GM19395 (cell line): Measurements from ENCODE around the gene CCDC124.
A peak's percentile ranks its signal among the peaks of the same experiment; 100 is the strongest.
"Not testable (repeated sequence)": the region's sequence is repeated elsewhere in the genome, so short reads cannot be mapped to it uniquely, and the experiment has no call there.

Experiments used
- ATAC-seq: cut with Tn5 transposase; IDR thresholded peaks from one replicate; pipeline ENCODE4 v1.9.1; 2021; ENCODE audit warnings: mild to moderate bottlenecking, moderate library complexity; ENCODE audit not compliant: unreplicated experiment

The CCDC124 gene, protein sequence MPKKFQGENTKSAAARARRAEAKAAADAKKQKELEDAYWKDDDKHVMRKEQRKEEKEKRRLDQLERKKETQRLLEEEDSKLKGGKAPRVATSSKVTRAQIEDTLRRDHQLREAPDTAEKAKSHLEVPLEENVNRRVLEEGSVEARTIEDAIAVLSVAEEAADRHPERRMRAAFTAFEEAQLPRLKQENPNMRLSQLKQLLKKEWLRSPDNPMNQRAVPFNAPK

DNA sequence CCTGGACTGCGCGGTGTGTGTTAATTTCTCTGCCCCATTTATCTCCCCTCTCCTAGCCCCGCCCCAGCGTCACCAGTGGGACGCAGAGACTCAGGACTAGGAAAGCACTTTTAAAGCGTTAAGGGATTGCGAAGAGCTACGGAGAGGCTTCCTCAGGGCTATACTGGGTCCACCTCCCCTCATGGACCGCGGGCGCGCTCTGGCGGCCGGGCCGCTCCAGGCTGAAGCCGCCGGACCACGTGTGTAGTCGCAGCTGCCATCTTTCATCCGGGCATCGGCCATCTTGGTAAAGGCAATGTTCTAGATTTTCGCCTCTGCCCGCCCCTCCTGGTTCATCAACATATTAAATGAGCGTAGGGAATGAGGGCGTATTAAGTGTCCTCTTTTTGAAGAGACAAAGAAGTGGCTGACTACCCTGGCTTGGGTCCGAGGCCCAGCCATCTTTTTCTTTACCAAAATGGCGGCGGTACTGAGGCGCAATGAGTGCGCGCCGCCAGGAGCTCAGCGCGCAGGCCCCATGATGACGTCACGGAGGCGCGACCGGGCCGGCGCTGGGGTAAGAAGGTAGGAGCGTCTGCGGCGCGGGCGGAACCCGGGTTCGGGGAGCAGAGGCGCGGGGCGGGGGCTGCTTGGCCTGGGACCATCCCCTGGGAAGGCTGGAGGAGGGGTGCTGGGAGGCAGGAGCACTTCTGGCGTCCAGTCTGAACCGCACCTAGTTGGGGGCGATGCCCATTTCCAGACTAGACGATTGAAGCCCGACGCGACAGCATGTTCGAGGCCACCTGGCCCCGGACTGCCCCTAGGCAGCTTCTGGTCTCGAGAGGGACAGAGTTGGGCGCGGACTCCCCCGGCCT, at the start of gene CCDC124:
CCDC124 (plus strand) TSS at position 531 of the 854 bp plus-strand sequence. CDS start 3,406 bp downstream, outside the sequence.
- ATAC-seq = peak; percentile 80

DNA sequence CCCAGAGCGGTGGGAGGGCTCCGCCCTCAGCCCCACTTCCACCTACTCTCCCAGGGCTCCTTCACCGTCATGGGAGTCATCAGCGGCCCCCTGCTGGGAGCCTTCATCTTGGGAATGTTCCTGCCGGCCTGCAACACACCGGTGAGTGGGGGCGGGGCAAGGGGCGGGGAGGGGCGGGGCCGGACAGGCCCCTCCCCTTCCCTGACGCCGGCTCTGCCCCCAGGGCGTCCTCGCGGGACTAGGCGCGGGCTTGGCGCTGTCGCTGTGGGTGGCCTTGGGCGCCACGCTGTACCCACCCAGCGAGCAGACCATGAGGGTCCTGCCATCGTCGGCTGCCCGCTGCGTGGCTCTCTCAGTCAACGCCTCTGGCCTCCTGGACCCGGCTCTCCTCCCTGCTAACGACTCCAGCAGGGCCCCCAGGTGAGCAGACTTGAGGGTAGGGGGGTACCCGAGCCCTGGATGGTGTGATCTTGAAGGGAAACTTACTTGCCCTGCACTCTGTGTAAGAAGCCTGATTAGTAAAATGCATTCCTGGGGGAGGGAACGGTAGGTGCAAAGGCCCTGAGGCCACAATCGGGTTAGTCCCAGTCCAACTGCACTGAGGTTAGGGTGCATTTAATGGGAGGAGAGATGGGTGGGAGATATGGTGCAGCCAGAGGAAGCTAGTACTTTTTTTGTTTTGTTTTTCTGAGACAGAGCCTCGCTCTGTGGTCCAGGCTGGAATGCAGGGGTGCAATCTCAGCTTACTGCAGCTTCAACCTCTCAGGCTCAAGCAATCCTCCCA, 49.0 kb upstream of the CCDC124 start:
- ATAC-seq = no peak

DNA sequence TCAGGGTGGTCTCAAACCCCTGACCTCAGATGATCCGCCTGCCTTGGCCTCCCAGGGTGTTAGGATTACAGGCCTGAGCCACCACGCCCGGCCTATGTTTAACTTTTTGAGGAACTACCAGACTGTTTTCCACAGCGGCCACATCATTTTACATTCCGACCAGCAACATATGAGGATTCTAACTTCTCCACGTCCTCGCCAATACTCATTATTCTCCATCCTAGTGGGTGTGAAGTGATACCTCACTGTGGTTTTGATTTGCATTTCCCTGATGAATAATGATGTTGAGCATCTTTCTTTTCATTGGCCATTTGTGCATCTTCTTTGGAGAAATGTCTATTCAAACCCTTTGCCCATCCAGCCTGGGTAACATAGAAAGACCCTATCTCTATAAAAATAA, 46.3 kb upstream of the CCDC124 start:
- ATAC-seq = no peak

DNA sequence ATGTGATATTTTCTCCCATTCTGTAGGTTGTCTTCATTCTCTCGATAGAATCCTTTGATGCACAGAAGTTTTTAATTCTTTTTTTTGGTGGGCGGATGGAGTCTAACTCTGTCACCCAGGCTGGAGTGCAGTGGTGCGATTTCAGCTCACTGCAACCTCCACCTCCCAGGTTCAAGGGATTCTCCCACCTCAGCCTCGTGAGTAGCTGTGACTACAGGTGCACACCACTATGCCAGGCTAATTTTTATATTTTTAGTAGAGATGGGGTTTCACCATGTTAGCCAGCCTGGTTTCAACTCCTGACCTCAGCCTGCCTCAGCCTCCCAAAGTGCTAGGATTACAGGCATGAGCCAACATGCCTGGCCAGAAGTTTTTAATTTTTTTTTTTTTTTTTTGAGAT, 45.6 kb upstream of the CCDC124 start:
- ATAC-seq = not testable (repeated sequence)

DNA sequence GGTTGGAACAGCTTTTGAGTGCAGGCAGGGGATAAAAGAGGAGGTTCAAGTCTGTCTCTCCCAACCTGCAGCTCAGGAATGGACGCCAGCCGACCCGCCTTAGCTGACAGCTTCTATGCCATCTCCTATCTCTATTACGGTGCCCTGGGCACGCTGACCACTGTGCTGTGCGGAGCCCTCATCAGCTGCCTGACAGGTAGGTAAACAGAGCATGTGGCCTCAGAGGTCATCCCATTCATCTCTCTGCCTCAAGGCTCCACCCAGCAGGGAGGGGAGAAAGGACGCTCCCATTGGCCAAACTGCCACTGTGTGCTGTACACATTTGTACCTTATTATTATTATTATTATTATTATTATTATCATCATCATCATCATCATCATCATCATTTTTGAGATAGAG, 44.6 kb upstream of the CCDC124 start:
- no peak for ATAC-seq

DNA sequence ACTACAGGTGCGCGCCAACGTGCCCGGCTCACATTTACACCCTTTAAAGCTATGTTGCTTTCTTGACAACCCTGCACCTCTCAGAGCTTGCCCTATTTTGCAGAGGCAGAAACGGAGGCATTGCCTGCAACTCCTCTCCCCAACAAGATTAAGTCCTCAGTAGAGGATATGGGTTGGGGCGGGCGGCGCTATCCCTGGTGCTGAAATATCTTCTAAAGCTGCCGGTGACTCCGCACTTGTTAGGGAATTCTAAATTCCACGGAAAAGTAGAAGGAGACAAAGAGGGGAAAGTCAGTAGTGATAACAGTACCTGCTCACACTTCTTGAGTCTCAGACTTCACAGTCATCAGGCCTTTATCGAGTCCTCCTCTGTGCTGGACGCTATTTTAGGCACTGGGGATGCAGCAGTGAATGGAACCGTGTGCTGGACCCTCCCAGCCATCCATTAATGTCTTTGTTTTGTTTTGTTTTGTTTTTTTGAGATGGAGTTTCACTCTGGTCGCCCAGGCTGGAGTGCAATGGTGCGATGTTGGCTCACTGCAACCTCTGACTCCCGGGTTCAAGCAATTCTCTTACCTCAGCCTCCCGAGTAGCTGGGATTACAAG, 43.1 kb upstream of the CCDC124 start:
- ATAC-seq = no peak

DNA sequence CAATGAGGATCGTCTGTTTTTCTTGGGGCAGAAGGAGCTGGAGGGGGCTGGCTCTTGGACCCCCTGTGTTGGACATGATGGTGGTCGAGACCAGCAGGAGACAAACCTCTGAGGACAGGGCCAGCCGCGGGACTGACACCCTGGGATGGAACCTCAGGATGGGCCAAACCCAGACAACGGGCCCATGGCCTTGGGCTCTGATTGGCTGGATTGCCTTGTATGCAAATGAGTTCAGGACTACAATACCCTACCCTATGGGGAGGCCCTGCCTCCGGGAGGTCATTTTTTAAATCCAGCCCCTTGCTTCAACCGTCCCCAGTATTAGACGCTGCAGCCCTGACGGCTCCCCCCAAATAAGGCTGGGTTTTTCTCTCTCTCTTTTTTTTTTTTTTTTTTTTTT, 39.0 kb upstream of the CCDC124 start:
- ATAC-seq = no peak

DNA sequence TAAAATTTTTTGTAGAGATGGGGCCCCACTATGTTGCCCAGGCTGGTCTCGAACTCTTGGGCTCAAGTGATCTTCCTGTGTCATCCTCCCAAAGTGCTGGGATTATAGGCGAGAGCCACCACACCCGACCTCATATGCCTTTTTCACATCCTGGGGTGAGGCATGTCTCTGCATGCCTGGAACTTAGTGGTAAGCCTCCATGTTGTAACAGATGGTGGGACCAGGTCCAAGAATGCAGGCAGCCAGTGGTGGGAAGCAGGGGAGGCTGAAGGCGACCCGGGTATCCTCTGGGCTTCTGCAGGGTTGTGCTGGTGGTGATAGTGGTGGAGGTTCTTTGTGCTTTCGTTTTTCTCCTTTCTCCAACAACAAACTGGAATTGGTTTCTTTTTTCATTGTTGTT, 30.1 kb upstream of the CCDC124 start:
- no peak for ATAC-seq

DNA sequence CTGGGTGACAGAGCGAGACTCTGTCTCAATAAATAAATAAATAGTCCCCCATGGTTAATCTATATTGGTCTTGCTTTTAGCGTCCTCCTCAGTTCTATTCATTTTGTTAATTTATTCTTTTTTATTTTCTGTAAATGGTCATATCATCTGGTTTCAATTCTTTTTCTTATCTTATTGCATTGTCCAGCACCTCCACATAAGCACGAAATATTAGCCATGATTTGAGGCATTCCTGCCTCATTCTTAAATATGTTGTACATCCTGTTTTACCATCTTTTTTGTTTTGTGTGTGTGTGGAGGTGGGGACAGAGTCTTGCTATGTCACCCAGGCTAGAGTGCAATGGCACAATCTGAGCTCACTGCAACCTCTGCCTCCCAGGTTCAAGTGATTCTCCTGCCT, 24.6 kb upstream of the CCDC124 start:
- no peak for ATAC-seq

DNA sequence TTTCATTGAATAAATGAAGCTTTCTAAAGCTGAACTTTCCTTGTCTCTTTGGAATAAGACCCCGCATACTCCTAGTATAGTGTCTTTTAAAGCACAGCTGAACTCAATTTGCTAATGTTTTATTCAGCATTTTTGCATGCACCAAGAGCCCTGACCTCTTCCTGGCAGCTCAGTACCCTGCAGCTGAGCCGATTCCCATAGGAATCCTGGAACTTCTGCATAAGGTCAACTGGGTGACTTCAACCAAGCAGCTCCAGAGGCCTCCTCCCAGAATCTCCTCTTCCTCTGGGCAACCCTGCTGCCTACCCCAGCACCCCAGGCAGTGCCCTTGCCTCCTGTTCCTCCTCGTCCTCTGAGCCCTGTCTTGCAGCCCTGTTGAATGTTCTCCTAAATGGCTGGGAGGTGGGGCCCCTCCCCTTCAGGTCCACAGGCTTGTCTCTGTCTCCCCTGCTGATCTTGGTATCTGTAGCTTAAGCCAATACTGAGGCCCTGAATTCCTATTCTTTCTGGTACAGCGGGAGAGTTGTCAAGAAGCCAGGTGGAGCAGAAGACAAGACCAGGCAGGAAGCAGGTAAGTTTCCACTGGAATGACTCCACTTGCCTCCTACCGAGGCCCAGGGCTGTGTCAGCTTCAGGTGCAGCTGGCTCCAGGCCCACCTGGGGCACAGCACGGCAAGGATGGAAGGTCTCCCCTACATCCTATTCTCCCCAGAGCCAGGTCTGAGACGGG, 23.6 kb upstream of the CCDC124 start:
- ATAC-seq = no peak

DNA sequence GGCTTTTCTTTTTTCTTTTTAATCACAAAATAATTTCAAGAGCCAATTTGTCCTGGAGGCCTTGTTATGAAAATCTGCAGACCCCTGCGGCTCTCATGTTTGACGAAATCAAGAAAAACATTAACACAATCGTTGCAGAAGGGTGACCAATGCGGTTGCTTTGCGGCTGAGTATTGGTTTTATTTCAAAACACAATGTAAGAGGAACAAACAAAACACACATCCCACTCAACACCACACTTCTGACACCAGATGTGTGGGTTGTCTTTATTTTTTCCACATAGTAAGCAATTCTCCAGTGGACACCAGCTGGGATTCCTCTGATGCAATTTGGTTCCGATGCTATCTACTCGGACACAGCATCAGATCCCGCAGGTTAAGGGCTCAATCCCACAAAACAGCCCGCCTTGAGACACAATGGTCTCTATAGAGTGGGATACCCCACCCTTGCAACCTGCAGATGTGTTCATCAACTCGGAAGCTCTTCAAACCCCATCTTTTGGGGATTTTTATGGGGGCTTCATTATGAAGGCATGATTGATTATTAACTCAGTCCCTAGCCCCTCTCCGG, 21.9 kb upstream of the CCDC124 start:
- ATAC-seq = no peak

DNA sequence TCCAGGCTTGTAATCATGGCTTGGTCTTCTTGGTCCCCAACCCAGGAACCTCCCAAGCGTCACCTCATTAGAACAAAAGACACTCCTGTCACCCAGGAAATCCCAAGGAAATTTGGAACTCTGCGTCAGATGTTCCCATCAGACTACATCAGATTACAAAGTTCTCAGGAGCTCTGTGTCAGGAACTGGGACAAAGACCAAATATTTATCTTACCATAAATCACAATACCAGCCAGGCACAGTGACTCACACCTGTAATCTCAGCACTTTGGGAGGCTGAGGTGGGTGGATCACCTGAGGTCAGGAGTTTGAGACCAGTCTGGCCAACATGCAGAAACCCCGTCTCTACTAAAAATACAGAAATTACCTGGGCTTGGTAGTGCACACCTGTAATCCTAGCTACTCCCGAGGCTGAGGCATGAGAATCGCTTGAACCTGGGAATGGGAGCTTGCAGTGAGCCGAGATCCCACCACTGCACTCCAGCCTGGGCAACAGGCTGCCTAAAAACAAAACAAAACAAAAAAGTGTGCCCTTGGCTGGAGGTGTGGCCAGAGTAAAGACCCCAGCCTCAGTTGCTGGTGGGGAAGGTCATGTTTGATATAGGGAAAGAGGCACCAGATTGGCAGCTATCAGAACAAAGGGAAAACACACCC, 16.7 kb upstream of the CCDC124 start:
- ATAC-seq = no peak

DNA sequence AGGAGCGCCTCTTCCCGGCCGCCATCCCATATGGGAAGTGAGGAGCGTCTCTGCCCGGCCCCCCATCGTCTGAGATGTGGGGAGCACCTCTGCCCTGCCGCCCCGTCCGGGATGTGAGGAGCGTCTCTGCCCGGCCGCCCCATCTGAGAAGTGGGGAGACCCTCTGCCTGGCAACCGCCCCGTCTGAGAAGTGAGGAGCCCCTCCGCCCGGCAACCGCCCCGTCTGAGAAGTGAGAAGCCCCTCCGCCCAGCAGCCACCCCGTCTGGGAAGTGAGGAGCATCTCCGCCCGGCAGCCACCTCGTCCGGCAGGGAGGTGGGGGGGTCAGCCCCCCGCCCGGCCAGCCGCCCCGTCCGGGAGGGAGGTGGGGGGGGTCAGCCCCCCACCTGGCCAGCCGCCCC, 14.7 kb upstream of the CCDC124 start:
- not testable (repeated sequence) for ATAC-seq

DNA sequence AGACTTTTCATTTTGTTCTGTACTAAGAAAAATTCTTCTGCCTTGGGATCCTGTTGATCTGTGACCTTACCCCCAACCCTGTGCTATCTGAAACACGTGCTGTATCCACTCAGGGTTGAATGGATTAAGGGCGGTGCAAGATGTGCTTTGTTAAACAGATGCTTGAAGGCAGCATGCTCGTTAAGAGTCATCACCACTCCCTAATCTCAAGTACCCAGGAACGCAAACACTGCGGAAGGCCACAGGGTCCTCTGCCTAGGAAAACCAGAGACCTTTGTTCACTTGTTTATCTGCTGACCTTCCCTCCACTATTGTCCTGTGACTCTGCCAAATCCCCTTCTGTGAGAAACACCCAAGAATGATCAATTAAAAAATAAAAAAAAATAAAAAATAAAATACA, 13.7 kb upstream of the CCDC124 start:
- ATAC-seq = not testable (repeated sequence)

DNA sequence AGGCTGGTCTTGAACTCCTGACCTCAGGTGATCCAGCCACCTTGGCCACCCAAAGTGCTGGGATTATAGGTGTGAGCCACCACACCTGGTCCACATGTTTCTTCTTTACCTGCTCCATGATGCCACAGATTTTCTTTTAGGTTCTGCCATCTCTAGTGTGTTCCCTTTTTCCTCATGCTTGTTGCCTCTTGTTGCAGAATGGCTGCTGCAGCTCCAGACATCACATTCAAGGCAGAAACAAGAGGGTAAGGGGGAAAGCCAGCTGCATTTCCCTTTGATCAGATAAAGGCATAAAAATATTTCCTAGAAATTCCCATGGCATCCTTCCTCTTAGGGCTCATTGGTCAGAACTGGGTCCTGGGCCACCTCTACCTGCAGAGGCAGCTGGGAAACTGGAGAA, 12.3 kb upstream of the CCDC124 start:
- ATAC-seq = no peak

DNA sequence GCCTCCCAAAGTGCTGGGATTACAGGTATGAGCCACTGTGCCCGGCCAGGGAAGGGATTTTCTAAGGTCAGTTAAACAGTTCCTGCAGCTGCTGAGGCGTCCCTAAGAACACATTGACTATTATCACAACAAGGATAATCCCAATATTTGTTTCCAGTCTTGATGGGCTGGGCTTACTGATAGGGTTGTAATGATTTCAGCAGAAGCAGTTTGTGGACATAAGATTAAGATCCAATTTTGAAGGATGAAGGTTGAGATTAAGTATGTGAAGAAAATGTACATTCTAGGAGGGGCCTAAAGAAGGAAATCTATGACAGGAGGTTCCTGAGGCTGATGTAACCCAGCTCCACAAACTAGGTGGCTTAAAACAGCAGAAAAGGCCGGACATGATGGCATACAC, 10.7 kb upstream of the CCDC124 start:
- ATAC-seq = no peak

DNA sequence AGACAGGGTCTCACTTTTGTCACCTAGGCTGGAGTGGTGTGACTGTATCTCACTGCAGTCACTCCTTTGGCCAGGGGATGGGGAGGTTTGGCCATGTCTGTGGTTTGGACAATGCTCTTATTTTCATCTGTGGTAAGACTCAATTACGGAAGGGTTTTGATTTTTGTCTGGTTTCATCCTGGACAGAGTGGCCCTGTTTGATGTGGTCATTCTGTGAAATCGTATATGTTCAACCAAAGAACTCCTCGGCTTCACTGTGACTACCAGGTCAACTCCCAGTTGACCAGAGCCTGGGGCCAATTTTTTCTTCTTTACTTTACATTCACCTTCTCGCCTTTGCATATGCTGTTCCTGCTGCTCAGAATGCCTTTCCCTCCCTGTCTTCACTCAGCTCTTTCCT, 6.8 kb upstream of the CCDC124 start:
- no peak for ATAC-seq

DNA sequence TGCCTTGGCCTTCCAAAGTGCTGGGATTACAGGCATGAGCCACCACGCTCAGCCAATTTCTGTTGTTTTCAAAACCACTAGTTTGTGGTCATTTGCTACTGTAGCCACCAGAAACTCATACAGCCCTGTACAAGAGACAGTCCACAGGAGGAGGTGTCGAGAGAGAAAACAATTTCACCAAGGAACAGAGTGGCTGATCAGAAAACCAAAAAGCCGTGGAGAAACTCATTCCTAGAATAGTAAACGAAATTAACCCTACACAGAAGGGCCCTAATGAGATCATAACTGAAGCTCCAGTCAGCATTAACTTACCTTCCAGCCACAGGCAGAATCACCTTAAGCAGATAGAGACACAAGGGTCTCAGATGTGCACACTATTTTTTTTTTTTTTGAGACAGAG, 3.8 kb upstream of the CCDC124 start:
- ATAC-seq = no peak

DNA sequence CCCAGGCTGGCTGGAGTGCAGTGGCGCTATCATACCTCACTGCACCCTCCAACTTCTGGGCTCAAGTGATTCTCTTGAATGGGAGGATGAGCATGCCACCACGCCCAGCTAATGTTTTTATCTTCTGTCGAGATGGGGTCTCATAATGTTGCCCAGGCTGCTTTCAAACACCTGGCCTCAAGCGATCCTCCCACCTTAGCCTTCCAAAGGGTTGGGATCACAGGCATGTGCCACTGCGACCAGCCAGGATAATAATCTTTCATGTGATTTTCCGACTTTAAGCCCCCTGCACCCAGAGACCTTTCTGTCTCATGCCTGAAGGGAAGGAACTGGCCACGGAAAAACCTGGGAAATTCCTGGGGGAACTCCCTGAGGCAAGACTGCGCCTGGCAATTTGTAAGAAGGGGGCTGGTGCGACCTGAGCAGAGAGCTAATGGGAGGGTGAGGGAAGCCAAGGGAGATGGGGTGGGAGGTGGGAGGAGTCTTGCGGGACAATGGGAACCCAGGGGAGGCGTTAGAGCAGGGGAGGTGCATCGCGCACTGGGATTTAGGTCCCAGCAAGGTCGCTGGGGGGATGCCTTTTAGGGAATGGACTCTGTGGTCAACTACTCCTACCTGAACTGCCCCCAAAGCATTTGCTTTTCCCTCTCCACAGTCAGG, 1.2 kb upstream of the CCDC124 start:
- no peak for ATAC-seq
